CD4-positive, CD25-positive, alpha-beta regulatory T cell (primary cell): ENCODE results near the gene FAM170A. TPM values are rescaled to one million over a fixed set of nuclear protein-coding genes. Genes with fewer than 3 reads are reported as not detected.
A peak's percentile ranks its signal among the peaks of the same experiment; 100 is the strongest.

Experiments
- ATAC-seq, 2 donors: fragments of 150-1000 bp; cut with Tn5 transposase; one replicate each; pipeline ENCODE4 v1.10.0; 2021; ENCODE audit warnings: low read depth in 2 of 2, moderate number of reproducible peaks in 2 of 2, moderate library complexity in 1 of 2
- DNase-seq, 3 donors: peaks; one replicate each; pipeline versions ENCODE4 v3.0.0 to v3.0.0-alpha.2; 2012 to 2022; ENCODE audit warnings: mixed read lengths in 1 of 3
- H3K27ac ChIP-seq: one replicate; pipeline ENCODE4 v1.7.0; 2013; ENCODE audit warnings: mild to moderate bottlenecking, low read length; ENCODE audit not compliant: insufficient read depth, poor library complexity, severe bottlenecking
- H3K27me3 ChIP-seq: one replicate; pipeline ENCODE4 v1.7.0; 2013; ENCODE audit warnings: low read length; ENCODE audit not compliant: control insufficient read depth, insufficient read depth
- H3K36me3 ChIP-seq: one replicate; pipeline ENCODE4 v1.7.0; 2013; ENCODE audit warnings: mild to moderate bottlenecking, low read length, moderate library complexity; ENCODE audit not compliant: control insufficient read depth, insufficient read depth
- H3K4me1 ChIP-seq: 2 replicates; pipeline ENCODE4 v1.7.0; 2013; ENCODE audit warnings: mild to moderate bottlenecking, low read length; ENCODE audit not compliant: insufficient read depth, control insufficient read depth, poor library complexity, severe bottlenecking
- H3K4me3 ChIP-seq: one replicate; pipeline ENCODE4 v1.7.0; 2013; ENCODE audit warnings: low read depth, mild to moderate bottlenecking, low read length, moderate library complexity
- H3K9me3 ChIP-seq, 2 experiments: 1 replicate in 1 of 2; 2 replicates in 1 of 2; pipeline ENCODE4 v1.7.0; 2013; ENCODE audit warnings: low read length in 2 of 2, mild to moderate bottlenecking in 1 of 2, moderate library complexity in 1 of 2; ENCODE audit not compliant: control insufficient read depth in 2 of 2
- H3K27ac Mint-ChIP-seq, 3 donors: one replicate each; pipeline ENCODE4 v1.8.0; 2020 to 2022; ENCODE audit warnings: mild to moderate bottlenecking in 3 of 3, mixed read lengths in 3 of 3, moderate library complexity in 2 of 3
- H3K27me3 Mint-ChIP-seq: one replicate; pipeline ENCODE4 v1.8.0; 2022; ENCODE audit warnings: mild to moderate bottlenecking, mixed read lengths
- H3K36me3 Mint-ChIP-seq: one replicate; pipeline ENCODE4 v1.8.0; 2020; ENCODE audit warnings: mixed read lengths
- H3K4me1 Mint-ChIP-seq, 4 donors: one replicate each; pipeline ENCODE4 v1.8.0; 2020 to 2022; ENCODE audit warnings: mixed read lengths in 4 of 4, mild to moderate bottlenecking in 1 of 4
- H3K4me3 Mint-ChIP-seq, 4 donors: one replicate each; pipeline ENCODE4 v1.8.0; 2020 to 2022; ENCODE audit warnings: mild to moderate bottlenecking in 4 of 4, mixed read lengths in 4 of 4, moderate library complexity in 3 of 4
- H3K9me3 Mint-ChIP-seq, 7 donors: one replicate each; pipeline ENCODE4 v1.8.0; 2020 to 2022; ENCODE audit warnings: mixed read lengths in 7 of 7, mild to moderate bottlenecking in 3 of 7, moderate library complexity in 2 of 7
- polyA plus RNA-seq, 4 donors: library from polyadenylated mRNA; unstranded; fragments of 300-500 nt; fragmentation: Illumina TruSeq; gene quantifications; one replicate each; pipeline ENCODE4 v1.2.3, GENCODE V29; 2021
- total RNA-seq: library from RNA; stranded (reverse); gene quantifications from one replicate; pipeline ENCODE4 v1.2.3, GENCODE V29; 2022

FAM170A gene
- not detected for total RNA-seq
- polyA plus RNA-seq, result not detected

DNA sequence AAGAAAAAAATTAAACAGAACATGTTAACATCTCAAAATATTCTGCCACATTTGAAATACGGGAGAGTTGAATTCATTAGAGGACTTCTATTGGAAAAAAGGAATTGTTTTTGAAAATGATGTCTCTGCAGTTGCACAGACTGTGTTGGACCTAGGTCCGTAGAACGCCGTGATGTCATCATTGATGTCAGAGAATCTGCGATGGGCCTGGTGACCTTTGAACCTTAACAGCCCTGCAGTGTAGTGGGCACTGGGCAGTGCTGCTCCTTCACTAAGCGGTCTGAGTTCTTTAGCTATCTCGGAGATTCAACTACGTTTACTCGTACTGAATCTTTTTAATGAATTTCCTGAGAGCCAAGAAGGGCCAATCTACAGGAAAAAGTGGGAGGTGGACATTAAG, at the start of gene FAM170A:
Gene FAM170A (plus strand): TSS at position 220 of the 400 bp plus-strand sequence. CDS start 211 bp downstream, outside the sequence.
- Mint-ChIP-seq H3K4me1 (no peaks in the 10 kb centered on the region), H3K4me3 (no peak within 1 kb of the TSS), H3K27me3 (peaks cover 11% of the 10 kb centered on the region), H3K27ac (no peak within 1 kb of the TSS), H3K36me3 (no peaks in the 10 kb centered on the region), H3K9me3 (peaks cover 0 to 2% (median 0%) of the 10 kb centered on the region in 7 donors)
- no peaks in the 10 kb centered on the region for H3K36me3 ChIP-seq
- H3K9me3 ChIP-seq, result no peaks in the 10 kb centered on the region
- DNase-seq (no peak), ATAC-seq (no peak)
- no peaks in the 10 kb centered on the region for H3K4me1 ChIP-seq
- H3K27ac ChIP-seq, result no peak within 1 kb of the TSS
- no peak within 1 kb of the TSS for H3K4me3 ChIP-seq
- H3K27me3 ChIP-seq, result no peaks in the 10 kb centered on the region

GRCh38 chr5:119582987-119583386, 46.4 kb upstream of the FAM170A start:
- H3K4me1 Mint-ChIP-seq, result no peaks in the 10 kb centered on the region

DNA sequence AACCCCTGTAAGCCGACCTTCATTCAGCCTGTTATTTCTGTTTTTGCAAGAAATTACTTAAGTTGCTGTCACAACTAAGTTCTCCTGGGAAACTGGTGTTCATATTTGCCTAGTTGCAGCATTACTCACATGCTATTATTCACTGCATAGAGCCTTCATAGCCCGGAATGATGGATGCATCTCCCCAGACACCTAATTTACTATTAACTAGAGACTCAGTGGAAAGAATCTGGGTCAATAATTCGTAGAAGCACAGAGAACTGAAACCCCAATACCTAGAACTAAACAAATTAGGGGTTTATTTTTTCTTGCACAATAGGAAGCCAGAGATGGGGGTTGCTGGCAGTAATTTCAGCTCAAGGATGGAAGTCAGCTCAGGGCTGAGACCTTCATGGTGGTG, 45.7 kb upstream of the FAM170A start:
- no peak overlapping the region for H3K27ac Mint-ChIP-seq
- no peak overlapping the region for H3K4me3 Mint-ChIP-seq
- Histone ChIP-seq H3K27me3 (no peaks in the 10 kb centered on the region), H3K4me1 (no peaks in the 10 kb centered on the region), H3K27ac (no peak overlapping the region), H3K36me3 (no peaks in the 10 kb centered on the region), H3K9me3 (no peaks in the 10 kb centered on the region), H3K4me3 (no peak overlapping the region)
- no peak for ATAC-seq
- peaks cover 0 to 7% (median 0%) of the 10 kb centered on the region in 7 donors for H3K9me3 Mint-ChIP-seq
- H3K36me3 Mint-ChIP-seq, result no peaks in the 10 kb centered on the region
- no peaks in the 10 kb centered on the region for H3K4me1 Mint-ChIP-seq
- peak in 1 of 3 donors; percentile 25 for DNase-seq
- H3K27me3 Mint-ChIP-seq, result peaks cover 24% of the 10 kb centered on the region

More at GRCh38 chr5:119582987-119583386, 46.4 kb upstream of the FAM170A start:
- Histone ChIP-seq H3K4me1 (no peaks in the 10 kb centered on the region), H3K4me3 (no peak overlapping the region), H3K27ac (no peak overlapping the region), H3K9me3 (no peaks in the 10 kb centered on the region), H3K36me3 (no peaks in the 10 kb centered on the region), H3K27me3 (no peaks in the 10 kb centered on the region)
- H3K27ac Mint-ChIP-seq, result no peak overlapping the region
- no peak for DNase-seq
- no peaks in the 10 kb centered on the region for H3K36me3 Mint-ChIP-seq
- H3K4me3 Mint-ChIP-seq, result no peak overlapping the region
- peaks cover 24% of the 10 kb centered on the region for H3K27me3 Mint-ChIP-seq
- peaks cover 0 to 5% (median 0%) of the 10 kb centered on the region in 7 donors for H3K9me3 Mint-ChIP-seq
- ATAC-seq, result no peak

DNA sequence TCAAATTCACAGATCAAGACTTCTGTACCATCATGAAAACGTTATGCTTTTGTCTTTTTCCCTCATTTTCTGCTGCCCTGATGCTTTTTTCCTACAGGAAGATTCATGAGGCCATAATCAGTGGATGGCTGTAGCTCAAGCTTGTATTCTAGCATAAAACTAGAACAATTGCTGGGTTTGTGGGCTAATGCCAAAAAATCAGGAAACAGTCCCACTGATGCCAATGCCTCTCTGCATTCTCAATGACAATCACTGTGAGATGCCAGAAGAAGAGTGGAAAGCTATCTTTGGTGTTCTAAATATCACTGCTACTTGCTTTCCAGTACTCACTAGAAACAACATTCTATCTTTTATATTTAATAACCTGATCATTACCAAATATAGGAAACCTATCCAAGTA, 33.3 kb upstream of the FAM170A start:
- Mint-ChIP-seq H3K9me3 (peaks cover 0 to 15% (median 2%) of the 10 kb centered on the region in 7 donors), H3K36me3 (no peaks in the 10 kb centered on the region), H3K4me3 (no peak overlapping the region), H3K4me1 (no peaks in the 10 kb centered on the region), H3K27ac (no peak overlapping the region), H3K27me3 (no peaks in the 10 kb centered on the region)
- Histone ChIP-seq H3K4me1 (no peaks in the 10 kb centered on the region), H3K36me3 (no peaks in the 10 kb centered on the region), H3K4me3 (no peak overlapping the region), H3K9me3 (no peaks in the 10 kb centered on the region), H3K27me3 (peaks cover 2% of the 10 kb centered on the region), H3K27ac (no peak overlapping the region)
- DNase-seq (no peak), ATAC-seq (no peak)

- Mint-ChIP-seq H3K27ac (no peak overlapping the region), H3K36me3 (no peaks in the 10 kb centered on the region), H3K4me3 (no peak overlapping the region)
These were observed 31.5 kb upstream of the FAM170A start for GRCh38 chr5:119597728-119598298.

DNA sequence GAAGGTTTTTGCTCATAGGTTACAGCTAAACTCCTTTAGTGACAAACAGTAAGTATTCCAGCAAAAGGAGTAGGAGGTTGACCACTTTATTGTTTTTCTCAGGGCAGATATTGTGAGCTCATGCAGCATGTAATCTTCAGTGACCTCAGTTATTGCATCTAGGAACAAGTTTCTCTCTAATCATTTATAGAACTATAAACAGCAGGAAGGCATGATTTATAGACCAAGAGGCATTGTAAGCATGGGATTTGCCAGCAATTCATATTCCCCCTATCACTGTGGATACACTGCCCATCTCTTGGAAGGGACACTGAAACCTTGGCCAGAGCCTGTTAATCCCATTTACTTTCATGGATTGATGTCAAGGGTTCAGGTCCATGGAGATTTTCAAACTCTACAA, 15.4 kb upstream of the FAM170A start:
- Histone ChIP-seq H3K9me3 (no peaks in the 10 kb centered on the region), H3K4me1 (no peaks in the 10 kb centered on the region), H3K36me3 (no peaks in the 10 kb centered on the region), H3K27me3 (no peaks in the 10 kb centered on the region), H3K4me3 (no peak overlapping the region), H3K27ac (no peak overlapping the region)
- Mint-ChIP-seq H3K4me3 (no peak overlapping the region), H3K4me1 (no peaks in the 10 kb centered on the region), H3K9me3 (peaks cover 0 to 4% (median 0%) of the 10 kb centered on the region in 7 donors), H3K27ac (no peak overlapping the region), H3K27me3 (peaks cover 20% of the 10 kb centered on the region), H3K36me3 (no peaks in the 10 kb centered on the region)
- ATAC-seq, result no peak
- no peak for DNase-seq

More at GRCh38 chr5:119597728-119598298, 31.5 kb upstream of the FAM170A start:
- no peak overlapping the region for H3K4me3 ChIP-seq
- H3K4me1 ChIP-seq, result no peaks in the 10 kb centered on the region
- peaks cover 2% of the 10 kb centered on the region for H3K27me3 ChIP-seq
- H3K9me3 Mint-ChIP-seq, result peaks cover 0 to 15% (median 5%) of the 10 kb centered on the region in 7 donors
- H3K27me3 Mint-ChIP-seq, result peaks cover 4% of the 10 kb centered on the region
- ATAC-seq (no peak), DNase-seq (no peak)
- H3K36me3 ChIP-seq, result no peaks in the 10 kb centered on the region
- no peaks in the 10 kb centered on the region for H3K4me1 Mint-ChIP-seq
- H3K9me3 ChIP-seq, result no peaks in the 10 kb centered on the region
- no peak overlapping the region for H3K27ac ChIP-seq

- no peaks in the 10 kb centered on the region for H3K9me3 ChIP-seq
- H3K27ac ChIP-seq, result no peak overlapping the region
- no peaks in the 10 kb centered on the region for H3K4me1 ChIP-seq
- Mint-ChIP-seq H3K27ac (no peak overlapping the region), H3K9me3 (peaks cover 0 to 4% (median 0%) of the 10 kb centered on the region in 7 donors), H3K4me3 (no peak overlapping the region), H3K36me3 (no peaks in the 10 kb centered on the region), H3K27me3 (peaks cover 20% of the 10 kb centered on the region), H3K4me1 (no peaks in the 10 kb centered on the region)
- no peak for DNase-seq
- H3K4me3 ChIP-seq, result no peak overlapping the region
- no peaks in the 10 kb centered on the region for H3K27me3 ChIP-seq
- no peaks in the 10 kb centered on the region for H3K36me3 ChIP-seq
- no peak for ATAC-seq
These were observed 14.5 kb upstream of the FAM170A start for GRCh38 chr5:119614838-119615237.

DNA sequence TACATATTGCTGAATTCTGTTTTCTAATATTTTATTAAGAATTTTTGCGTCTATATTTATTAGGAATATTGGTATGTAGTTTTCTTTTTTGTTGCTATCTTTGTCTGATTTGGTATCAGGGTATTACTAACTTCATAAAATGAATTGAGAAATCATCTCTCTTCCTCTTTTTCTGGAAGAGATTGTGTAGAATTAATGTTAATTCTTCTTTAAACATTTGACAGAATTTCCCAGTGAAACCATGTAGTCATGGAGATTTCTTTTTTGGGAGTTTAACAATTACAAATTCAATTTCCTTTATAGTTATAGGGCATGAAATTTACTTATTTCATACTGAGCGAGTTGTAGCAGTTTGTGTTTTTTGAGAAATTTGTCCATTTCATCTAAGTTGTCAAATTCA, 3.3 kb upstream of the FAM170A start:
- no peaks in the 10 kb centered on the region for H3K9me3 ChIP-seq
- DNase-seq, result no peak
- H3K27me3 ChIP-seq, result no peaks in the 10 kb centered on the region
- no peaks in the 10 kb centered on the region for H3K36me3 ChIP-seq
- no peaks in the 10 kb centered on the region for H3K4me1 Mint-ChIP-seq
- ATAC-seq, result no peak
- H3K4me3 Mint-ChIP-seq, result no peak overlapping the region
- H3K27me3 Mint-ChIP-seq, result peaks cover 11% of the 10 kb centered on the region
- no peak overlapping the region for H3K27ac ChIP-seq
- H3K9me3 Mint-ChIP-seq, result peaks cover 0 to 14% (median 3%) of the 10 kb centered on the region in 7 donors
- no peak overlapping the region for H3K27ac Mint-ChIP-seq
- no peaks in the 10 kb centered on the region for H3K4me1 ChIP-seq
- no peak overlapping the region for H3K4me3 ChIP-seq
- H3K36me3 Mint-ChIP-seq, result no peaks in the 10 kb centered on the region
